GM10266 (cell line): ENCODE measurements around the gene PCDH17.

Experiments
- DNase-seq: peaks from one replicate; pipeline ENCODE4 v3.0.0; 2012; ENCODE audit errors: extremely low spot score
- TF ChIP-seq, protein P1 (sequence below): IDR thresholded peaks from 2 replicates; pipeline ENCODE4 v1.5.1; 2012; ENCODE audit warnings: mild to moderate bottlenecking, low read depth; ENCODE audit not compliant: control insufficient read depth, insufficient read depth; ENCODE audit errors: missing control alignments

Gene PCDH17

DNA sequence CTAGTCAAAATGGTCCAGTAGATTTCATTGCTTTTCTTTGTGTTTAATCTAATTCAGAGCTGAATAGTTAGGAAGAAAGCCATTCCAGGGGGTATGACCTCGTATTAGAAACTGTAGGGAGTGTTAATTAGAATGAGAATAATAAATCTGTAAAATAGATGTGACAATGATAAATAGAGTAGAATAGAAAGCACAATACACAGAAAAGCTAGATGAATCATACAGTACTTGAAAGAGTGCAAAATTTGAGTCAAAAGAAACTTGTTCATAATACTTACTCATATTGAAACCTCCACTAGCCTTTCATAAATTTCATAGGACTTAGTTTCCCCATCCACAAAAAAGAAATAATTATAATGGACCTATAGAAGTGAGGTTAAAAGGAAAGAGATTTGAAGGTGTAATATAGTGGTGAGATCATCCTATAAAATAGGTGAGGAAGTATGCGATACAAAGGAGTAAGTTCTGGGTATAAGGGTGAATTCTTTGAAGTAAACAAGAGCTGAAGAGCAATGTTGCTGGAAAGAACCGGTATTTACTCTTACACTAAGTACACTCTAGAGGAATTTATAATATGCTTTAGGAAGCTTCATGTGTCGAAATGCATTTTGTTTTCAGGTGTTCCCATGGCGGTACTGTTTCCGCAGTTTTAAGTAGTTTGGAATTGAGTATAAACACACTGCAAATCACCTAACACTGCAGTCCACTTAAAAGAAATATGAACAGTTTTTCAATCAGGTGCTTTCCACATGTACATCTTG lies 21.9 kb downstream of the PCDH17 start:
- DNase-seq: no peak
- TF ChIP-seq, protein P1, sequence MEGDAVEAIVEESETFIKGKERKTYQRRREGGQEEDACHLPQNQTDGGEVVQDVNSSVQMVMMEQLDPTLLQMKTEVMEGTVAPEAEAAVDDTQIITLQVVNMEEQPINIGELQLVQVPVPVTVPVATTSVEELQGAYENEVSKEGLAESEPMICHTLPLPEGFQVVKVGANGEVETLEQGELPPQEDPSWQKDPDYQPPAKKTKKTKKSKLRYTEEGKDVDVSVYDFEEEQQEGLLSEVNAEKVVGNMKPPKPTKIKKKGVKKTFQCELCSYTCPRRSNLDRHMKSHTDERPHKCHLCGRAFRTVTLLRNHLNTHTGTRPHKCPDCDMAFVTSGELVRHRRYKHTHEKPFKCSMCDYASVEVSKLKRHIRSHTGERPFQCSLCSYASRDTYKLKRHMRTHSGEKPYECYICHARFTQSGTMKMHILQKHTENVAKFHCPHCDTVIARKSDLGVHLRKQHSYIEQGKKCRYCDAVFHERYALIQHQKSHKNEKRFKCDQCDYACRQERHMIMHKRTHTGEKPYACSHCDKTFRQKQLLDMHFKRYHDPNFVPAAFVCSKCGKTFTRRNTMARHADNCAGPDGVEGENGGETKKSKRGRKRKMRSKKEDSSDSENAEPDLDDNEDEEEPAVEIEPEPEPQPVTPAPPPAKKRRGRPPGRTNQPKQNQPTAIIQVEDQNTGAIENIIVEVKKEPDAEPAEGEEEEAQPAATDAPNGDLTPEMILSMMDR: no peak

DNA sequence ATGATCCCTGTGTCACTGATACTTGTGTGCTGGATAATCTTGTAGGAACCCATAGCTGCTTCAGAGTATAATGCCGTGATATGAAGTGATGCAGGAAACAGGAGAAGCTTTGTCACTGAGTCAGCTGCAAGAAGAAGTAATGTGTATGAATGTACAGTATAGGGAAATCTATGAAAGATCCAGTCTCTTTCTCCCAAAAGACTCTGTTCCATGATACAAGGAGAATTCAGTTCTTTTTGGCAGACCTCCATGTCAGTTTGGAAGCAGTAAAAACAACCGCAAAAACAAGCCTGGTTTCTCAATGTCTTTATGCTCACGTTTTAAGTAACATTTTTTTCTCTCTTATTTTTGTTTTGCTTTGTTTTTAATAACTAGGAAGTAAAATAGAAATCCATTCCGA lies 33.9 kb downstream of the PCDH17 start:
- DNase-seq: no peak
- TF ChIP-seq, protein P1: no peak

DNA sequence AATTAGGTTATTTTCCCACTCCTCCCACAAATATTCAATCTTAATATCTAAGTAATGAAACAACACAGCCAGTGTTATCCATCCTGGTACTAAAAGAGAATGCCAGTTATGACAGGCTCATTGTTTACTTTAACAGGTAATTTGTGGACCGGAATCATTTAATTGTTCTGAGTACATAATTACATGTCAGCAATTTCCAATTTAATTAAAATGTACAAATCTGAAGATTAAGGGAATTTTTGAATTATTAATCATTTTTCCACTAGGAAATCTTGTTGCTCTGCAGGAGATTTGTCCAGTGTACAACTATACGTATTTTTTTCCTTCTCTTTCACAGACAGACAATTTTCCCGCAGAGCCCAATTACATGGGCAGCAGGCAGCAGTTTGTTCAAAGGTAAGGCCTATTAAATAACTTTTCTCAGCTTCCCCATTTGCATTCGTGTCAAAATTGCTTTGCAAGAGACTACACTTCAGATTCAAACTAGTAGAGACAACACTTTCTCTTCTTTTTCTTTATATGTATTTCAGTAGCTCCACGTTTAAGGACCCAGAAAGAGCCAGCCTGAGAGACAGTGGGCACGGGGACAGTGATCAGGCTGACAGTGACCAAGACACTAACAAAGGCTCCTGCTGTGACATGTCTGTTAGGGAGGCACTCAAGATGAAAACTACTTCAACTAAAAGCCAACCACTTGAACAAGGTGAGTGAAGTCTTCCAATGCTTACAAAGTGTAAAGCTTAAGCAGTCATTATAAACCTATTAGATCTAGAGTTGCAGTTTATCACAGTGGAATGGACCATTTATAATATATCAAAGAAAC lies 34.8 kb downstream of the PCDH17 start:
- DNase-seq: no peak
- TF ChIP-seq, protein P1: no peak

DNA sequence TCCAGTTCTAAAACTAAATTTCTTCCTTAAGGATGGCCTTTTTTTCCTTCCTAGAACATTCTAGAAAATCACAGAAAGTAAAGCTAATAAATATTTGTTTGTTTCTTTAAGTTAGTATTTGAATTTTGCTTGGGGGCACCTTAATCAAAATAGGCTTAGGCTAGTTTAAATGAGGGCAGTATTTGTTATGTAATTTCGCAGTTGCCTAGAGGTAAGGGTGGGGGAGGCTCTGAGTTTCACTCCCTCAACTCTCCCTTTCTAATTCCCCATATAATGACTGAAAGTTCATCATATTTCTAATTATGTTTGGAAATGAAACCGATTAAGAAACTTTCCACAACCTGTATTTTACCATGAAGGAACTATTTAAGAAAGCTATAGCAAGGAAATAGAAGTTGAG lies 40.6 kb downstream of the PCDH17 start:
- TF ChIP-seq, protein P1: no peak
- DNase-seq: no peak

DNA sequence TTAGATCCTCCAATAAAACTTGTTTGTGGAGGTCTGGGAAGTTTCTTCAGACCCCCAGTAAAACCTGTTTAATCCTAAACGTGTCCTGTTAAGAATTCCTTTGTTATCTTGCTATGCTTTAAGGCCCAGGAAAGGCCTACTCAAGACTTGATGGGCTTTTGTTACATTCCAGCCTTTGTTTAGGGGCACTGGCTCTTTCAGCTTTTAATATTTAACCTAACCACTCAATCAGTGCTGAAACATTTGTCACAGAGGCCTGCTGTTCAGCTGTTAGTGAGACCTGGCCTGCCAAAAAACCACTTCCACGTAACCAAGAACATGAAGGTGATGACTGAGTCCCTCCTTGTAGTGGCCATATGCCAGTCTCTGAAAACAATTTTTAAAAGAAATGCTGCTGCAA lies 41.7 kb downstream of the PCDH17 start:
- TF ChIP-seq, protein P1: no peak
- DNase-seq: no peak

DNA sequence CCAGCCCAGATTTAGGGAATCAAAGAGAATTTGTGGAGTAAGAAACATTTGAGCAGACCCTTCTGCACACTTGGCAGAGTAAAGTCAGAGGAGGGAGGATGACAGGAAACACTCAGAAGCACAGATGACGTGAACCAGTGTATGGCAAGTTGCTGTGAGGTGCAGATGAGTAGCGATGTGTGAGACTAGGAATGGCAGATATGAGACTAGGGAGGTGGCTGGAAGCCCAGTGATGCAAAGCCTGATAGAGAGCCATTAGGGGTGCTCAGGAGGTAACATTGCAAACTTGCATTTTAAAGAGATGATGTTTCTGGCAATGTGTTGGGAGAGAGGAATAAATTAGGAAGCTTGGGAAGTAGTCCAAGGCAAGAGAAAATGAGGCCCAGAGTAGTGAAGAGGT lies 44.0 kb downstream of the PCDH17 start:
- no peak for DNase-seq
- TF ChIP-seq, protein P1: no peak

DNA sequence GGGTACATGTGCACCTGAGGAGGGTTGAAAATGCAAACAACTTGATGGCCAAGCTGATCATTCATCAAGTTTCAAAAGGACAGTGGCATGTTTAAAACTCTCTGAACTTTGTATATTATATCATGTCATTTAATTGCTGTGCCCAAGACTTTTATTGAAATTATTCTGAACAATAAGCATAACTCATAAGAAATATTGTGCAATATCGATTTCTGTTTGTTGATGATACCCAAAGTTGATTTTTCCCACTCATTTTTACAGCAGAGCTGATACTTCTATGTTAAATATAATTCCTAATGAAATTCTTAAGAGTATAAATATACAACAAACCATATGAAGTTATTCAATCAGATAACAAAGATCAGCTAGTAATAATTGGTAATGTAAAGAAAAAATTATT lies 49.1 kb downstream of the PCDH17 start:
- no peak for DNase-seq
- TF ChIP-seq, protein P1: no peak
